Esophagus squamous epithelium (tissue), 4 donors: Measurements from ENCODE around the gene PON2.

Source experiments
- CTCF ChIP-seq, 6 experiments: fragments of 450-650 bp in 4 of 6; fragments of 200-600 bp in 2 of 6; sonication (generic) in 2 of 6; IDR thresholded peaks; one replicate each; pipeline ENCODE4 v1.5.1; 2016 to 2019; ENCODE audit warnings: antibody characterized with exemption in 6 of 6, mild to moderate bottlenecking in 4 of 6, moderate library complexity in 4 of 6
- POLR2A ChIP-seq, 4 donors: fragments of 450-650 bp; IDR thresholded peaks; one replicate each; pipeline ENCODE4 v1.6.1; 2017; ENCODE audit warnings: antibody characterized with exemption in 4 of 4, mild to moderate bottlenecking in 4 of 4, moderate library complexity in 3 of 4

DNA sequence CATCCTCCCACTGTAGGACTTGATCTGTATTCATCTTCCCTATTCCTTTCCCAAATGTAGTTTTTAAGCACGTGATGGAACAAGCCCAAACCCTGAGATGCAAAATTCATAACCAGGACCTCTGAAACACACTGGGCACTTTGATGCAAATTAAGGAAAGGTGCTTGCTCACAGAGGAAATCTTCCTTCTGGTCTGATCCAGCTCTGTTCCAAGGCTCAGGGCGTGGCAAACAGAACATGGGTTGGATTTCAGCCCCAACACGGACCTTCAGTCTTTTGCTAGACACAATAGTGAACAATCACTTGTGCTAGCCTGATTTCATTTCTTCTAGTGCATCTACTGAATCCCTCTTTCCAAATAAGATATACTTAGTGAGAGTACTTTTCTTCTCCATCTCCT lies 66.6 kb downstream of the PON2 start:
- TF ChIP-seq POLR2A (IDR thresholded peaks at IDR 0.05) (no peak), CTCF (IDR thresholded peaks at IDR 0.05) (no peak)
